BE2C (cell line): Measurements from ENCODE around the gene MPEG1.

Experiments used
- DNase-seq: peaks from one replicate; pipeline ENCODE4 v3.0.0-alpha.2; 2020
- H3K27me3 ChIP-seq: fragments of 250-450 bp; sonication (Bioruptor Pico); 2 replicates; pipeline ENCODE4 v1.5.1; 2020; ENCODE audit warnings: mild to moderate bottlenecking
- H3K36me3 ChIP-seq: fragments of 250-450 bp; sonication (Bioruptor Pico); 2 replicates; pipeline ENCODE4 v1.5.1; 2020; ENCODE audit warnings: mild to moderate bottlenecking
- H3K4me1 ChIP-seq: fragments of 250-450 bp; sonication (Bioruptor Pico); 2 replicates; pipeline ENCODE4 v1.5.1; 2020
- H3K4me3 ChIP-seq: 2 replicates; pipeline ENCODE4 v1.5.1; 2011; ENCODE audit warnings: low read depth, low read length
- H3K9me3 ChIP-seq: fragments of 250-450 bp; sonication (Bioruptor Pico); 2 replicates; pipeline ENCODE4 v1.5.1; 2020
- TF ChIP-seq, protein P1 (sequence below): IDR thresholded peaks from 2 replicates; pipeline ENCODE4 v1.5.1; 2012; ENCODE audit warnings: mild to moderate bottlenecking, low read depth, low read length

MPEG1 gene

DNA sequence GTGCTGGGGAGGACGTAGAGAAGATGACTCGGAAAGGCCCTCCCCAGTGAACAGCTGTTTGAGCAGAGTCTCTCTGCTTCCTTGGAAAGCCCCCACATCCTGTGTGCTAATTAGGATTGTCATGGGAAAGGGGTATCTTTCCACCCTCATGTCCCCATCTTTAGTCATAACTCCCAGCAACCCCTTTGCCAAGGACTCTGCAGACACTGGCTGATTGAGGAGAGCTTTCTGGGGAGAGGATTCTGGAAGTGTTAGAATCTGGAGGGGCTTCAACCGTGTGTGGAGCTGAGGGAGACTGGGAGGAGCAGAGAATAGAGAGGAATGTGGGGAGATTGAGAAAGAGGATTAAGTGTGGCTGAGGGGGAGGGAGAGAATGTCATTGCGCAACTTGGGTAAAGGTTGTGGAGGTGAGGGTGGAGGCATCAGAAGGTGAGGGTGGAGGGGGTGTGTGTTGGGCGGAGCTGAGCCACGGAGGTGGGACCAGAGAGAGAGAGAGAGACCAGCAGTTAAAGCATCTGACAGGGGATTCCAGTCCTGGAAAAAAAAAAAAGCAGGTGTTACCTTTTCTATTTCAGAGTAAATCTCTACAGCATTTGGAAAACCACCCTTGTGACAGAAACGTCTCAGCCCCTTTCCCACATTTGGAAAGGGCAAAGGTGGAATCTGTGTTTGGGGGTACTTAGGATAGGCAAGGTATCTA, 38.6 kb downstream of the MPEG1 start:
- no peak for DNase-seq
- H3K9me3 ChIP-seq: no peaks in the 10 kb centered on the region
- H3K27me3 ChIP-seq: peaks cover 14% of the 10 kb centered on the region
- no peaks in the 10 kb centered on the region for H3K36me3 ChIP-seq
- H3K4me3 ChIP-seq: no peak overlapping the region
- TF ChIP-seq, protein P1, sequence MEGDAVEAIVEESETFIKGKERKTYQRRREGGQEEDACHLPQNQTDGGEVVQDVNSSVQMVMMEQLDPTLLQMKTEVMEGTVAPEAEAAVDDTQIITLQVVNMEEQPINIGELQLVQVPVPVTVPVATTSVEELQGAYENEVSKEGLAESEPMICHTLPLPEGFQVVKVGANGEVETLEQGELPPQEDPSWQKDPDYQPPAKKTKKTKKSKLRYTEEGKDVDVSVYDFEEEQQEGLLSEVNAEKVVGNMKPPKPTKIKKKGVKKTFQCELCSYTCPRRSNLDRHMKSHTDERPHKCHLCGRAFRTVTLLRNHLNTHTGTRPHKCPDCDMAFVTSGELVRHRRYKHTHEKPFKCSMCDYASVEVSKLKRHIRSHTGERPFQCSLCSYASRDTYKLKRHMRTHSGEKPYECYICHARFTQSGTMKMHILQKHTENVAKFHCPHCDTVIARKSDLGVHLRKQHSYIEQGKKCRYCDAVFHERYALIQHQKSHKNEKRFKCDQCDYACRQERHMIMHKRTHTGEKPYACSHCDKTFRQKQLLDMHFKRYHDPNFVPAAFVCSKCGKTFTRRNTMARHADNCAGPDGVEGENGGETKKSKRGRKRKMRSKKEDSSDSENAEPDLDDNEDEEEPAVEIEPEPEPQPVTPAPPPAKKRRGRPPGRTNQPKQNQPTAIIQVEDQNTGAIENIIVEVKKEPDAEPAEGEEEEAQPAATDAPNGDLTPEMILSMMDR: no peak
- H3K4me1 ChIP-seq: no peaks in the 10 kb centered on the region

DNA sequence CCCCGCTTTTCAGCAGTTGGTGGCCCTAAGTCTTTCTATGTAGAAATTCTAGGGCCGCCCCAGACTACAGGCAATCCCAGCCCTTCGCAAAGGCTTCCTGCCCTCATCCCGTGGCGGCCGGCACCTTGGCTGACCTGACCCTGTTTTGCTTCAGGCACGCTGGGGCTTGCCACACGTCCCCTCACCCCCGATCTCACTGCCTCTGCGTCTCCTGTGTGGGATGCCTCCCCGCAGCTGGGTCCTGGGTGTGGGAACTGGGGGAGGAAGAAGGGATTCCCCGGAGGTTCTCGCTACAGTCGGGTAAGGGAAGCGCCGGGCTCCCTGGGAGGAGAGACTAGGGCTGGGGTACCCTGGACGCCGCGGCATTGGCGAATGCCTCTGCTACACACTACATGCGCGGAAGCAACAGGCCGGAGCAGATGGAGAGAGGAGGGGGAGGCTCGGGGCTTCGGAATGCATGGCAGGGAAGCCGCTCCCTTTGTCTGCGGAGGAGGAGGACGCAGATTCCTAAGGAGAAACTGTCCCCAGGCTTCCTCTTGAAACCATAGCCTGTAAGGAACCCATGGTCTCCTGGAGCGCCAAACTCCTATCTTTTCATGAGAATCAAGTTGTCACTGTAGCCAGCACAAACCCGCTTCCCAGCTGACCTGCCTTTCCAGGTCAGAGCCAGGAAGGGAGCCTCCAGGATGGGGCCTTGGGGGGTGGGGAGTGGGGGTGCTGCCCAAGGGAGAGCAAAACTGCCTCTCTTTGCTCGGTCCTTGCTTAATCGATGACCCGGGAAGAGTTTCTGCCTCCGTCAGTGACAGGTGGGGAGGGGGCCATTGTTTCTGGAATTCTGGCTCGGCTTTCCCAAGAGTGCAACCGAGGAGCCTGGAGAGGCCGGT, 39.4 kb downstream of the MPEG1 start:
- Histone ChIP-seq H3K9me3 (no peaks in the 10 kb centered on the region), H3K4me1 (no peaks in the 10 kb centered on the region), H3K36me3 (no peaks in the 10 kb centered on the region), H3K4me3 (no peak overlapping the region), H3K27me3 (peaks cover 14% of the 10 kb centered on the region)
- TF ChIP-seq, protein P1: no peak
- no peak for DNase-seq

DNA sequence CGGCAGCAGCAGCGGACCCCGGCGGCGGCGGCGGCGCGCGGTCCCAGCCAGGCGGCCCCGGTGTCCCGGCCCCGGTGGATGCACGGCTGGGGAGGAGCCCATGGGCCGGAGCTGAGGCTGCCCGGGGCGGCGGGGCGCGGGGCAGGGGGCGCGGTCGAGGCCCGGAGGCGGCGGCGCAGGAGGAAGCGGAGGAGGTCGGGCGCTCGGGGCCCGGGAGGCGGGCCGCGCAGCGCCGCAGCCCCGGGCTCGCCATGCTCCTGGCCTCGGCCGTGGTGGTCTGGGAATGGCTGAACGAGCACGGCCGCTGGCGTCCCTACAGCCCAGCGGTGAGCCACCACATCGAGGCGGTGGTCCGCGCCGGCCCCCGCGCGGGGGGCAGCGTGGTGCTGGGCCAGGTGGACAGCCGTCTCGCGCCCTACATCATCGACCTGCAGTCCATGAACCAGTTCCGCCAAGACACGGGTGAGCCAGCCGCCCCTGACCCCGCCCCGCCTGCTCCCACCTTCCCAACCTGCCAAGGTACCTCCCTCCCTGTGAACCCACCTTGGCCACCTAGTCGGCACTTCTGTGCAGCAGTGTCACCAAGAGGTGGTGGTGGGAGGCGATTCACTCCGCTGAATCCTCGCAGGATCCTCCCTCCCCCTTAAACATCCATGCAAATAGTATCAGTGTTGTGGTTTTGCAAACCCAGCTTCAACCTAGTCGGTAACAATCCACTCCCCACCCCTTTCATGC, 40.2 kb downstream of the MPEG1 start:
- H3K4me3 ChIP-seq: no peak overlapping the region; the same call in 1 of the 2 replicates
- no peaks in the 10 kb centered on the region for H3K9me3 ChIP-seq
- TF ChIP-seq, protein P1: no peak
- H3K27me3 ChIP-seq: peaks cover 14% of the 10 kb centered on the region
- H3K4me1 ChIP-seq: no peaks in the 10 kb centered on the region
- no peaks in the 10 kb centered on the region for H3K36me3 ChIP-seq
- DNase-seq: no peak

DNA sequence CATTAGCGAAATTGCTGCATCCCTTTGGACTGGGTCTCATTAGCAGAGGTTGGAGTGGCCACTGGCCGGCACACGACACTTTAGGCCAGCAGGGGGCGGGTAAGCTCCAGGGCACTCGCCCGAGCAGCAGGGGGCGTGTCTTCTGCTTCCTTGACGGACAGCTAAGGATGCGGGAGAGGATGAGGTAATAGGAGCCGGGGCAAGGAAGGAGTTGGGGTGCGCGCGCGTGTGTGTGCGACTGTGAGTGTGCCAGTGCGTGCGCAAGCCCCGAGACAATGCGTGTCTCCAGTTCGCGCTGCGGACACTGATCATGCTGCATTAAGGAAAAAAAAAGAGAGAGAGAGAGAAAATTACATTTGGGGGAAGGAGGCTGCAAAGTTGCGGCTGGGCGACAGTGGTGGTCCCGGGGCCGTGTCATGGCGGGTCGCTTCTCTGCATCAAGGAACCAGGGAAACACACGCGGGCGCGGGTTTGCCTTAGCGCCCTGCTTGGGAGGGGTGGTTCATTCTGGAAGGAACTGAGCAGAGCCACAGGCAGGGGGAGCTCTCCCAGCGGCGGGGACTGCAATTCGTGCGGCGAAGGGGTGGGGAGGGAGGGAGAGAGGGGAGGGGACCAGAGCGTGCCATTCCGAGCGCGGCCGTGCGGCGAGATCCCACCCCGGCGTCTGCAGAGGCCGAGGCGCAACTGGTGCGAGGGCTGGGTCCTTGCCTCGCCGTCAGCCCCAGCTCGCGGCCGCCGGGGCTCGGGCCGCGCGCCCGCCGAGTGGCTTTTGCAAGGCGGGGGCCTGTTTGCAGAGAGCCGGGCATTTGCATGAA, 41.0 kb downstream of the MPEG1 start, which contains the start of gene DTX4:
Gene DTX4, plus strand, starts transcription at position 625 of the 815 bp plus-strand sequence. CDS start 464 bp downstream, outside the sequence.
- Histone ChIP-seq H3K4me1 (no peaks in the 10 kb centered on the region), H3K4me3 (peak within 1 kb of the TSS; percentile 49), H3K36me3 (no peaks in the 10 kb centered on the region), H3K27me3 (peaks cover 14% of the 10 kb centered on the region), H3K9me3 (no peaks in the 10 kb centered on the region)
- TF ChIP-seq, protein P1: peak; percentile 58
- peak; percentile 88 for DNase-seq

DNA sequence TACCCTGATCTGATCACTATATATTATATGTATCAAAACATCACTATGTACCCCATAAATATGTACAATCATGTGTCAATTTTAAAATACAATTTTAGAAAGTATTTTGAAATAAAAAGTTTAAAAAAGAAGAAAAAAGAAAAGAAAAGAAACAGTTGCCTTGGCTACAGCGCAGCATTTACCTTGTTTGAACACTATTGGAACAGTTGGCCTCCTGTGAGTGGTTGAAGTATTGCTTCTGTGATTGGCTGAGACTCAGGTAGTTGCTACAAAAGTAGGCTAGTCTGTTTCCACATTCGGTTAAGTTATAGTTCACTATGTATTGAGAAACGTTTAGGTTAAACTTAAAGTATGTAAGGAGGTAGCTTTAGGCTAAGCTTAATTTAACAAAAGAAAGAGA, 48.7 kb downstream of the MPEG1 start:
- DNase-seq: no peak
- no peaks in the 10 kb centered on the region for H3K36me3 ChIP-seq
- H3K4me3 ChIP-seq: no peak overlapping the region
- no peaks in the 10 kb centered on the region for H3K4me1 ChIP-seq
- no peaks in the 10 kb centered on the region for H3K27me3 ChIP-seq
- H3K9me3 ChIP-seq: no peaks in the 10 kb centered on the region
- TF ChIP-seq, protein P1: no peak
